GM21360 (cell line): ENCODE results near the gene EDC3.

Experiments
- ATAC-seq: cut with Tn5 transposase; IDR thresholded peaks from one replicate; pipeline ENCODE4 v1.9.1; 2021; ENCODE audit warnings: mild to moderate bottlenecking, moderate library complexity; ENCODE audit not compliant: unreplicated experiment

The EDC3 gene

GRCh38 chr15:74626752-74627692 is 68.8 kb downstream of the EDC3 start:
- ATAC-seq, result no peak

GRCh38 chr15:74626336-74626735 is 69.5 kb downstream of the EDC3 start:
- no peak for ATAC-seq

- no peak for ATAC-seq
Observed at GRCh38 chr15:74625693-74626092, 70.1 kb downstream of the EDC3 start.

GRCh38 chr15:74624020-74624602 is 71.7 kb downstream of the EDC3 start:
- no peak for ATAC-seq

- ATAC-seq, result no peak
Observed at GRCh38 chr15:74622758-74623157, 73.1 kb downstream of the EDC3 start.

GRCh38 chr15:74621936-74622335 is 73.9 kb downstream of the EDC3 start:
- ATAC-seq, result no peak

GRCh38 chr15:74621546-74621920 is 74.3 kb downstream of the EDC3 start:
- ATAC-seq, result no peak

GRCh38 chr15:74620636-74621545 is 74.9 kb downstream of the EDC3 start:
- no peak for ATAC-seq

- ATAC-seq, result no peak
Observed at GRCh38 chr15:74619916-74620635, 75.7 kb downstream of the EDC3 start.

GRCh38 chr15:74618841-74619596 is 76.8 kb downstream of the EDC3 start:
- ATAC-seq, result no peak

GRCh38 chr15:74616996-74617395 is 78.8 kb downstream of the EDC3 start:
- no peak for ATAC-seq

- ATAC-seq, result no peak
Observed at GRCh38 chr15:74616366-74616939, 79.4 kb downstream of the EDC3 start.

- ATAC-seq, result peak; percentile 75
Observed at GRCh38 chr15:74615508-74616365, 80.1 kb downstream of the EDC3 start, which contains the start of gene CLK3. CLK3 (plus strand) TSS chr15:74615836; CDS start chr15:74619197, 3,361 bp downstream.

GRCh38 chr15:74614744-74615507 is 80.9 kb downstream of the EDC3 start:
- ATAC-seq, result peak; percentile 46

- no peak for ATAC-seq
Observed at GRCh38 chr15:74613953-74614743, 81.7 kb downstream of the EDC3 start.

GRCh38 chr15:74613089-74613952 is 82.5 kb downstream of the EDC3 start:
- ATAC-seq, result no peak
